ENCODE measurements around the gene SLC5A11.

The SLC5A11 gene

DNA sequence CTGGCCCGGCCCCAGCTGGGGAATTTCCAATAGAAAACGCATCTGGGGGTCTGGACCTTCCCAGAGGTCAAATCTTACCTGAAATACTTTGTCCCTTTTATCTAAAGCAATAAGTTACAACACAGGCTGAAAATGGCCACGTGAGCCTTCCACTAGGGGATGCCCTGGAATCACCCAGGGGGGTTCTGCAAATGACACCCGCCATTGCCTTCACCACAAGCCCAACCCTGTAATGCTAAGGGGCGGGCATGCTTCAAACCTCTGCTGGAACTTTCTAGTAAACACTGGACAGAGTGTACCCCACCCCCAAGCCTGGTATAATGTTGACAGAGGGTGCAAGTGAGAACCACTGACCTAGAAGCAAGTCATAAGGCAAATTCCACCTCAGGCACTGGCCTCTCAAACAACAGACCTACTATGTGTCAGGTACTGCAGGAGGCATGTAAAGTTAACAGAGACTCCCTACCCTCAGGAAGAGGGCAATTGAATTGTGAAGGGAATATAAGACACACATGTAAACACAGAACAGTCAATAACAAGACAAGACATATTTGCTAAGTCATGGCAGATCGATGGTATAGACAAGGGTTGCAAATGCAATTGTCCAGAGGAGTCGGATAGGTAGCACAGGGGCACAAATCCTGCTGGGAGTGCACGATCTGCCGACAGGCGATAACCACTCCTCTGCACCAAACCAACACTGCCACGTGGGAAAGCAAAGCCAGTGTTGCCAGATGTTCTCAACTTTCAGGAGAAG, 110.4 kb downstream of the SLC5A11 start:
- Histone ChIP-seq H3K27ac (no peak overlapping the region; a peak in 1 of 22 replicates), H3K27me3 (no peaks in the 10 kb centered on the region), H3K9me3 (replicated peaks in 1 of 11) (no peaks in the 10 kb centered on the region), H3K4me2 (no peak overlapping the region), H4K20me1 (peaks cover 0 to 25% (median 5%) of the 10 kb centered on the region in 11 experiments; a peak in 7 of 22 replicates), H3K36me3 (peaks cover 97 to 100% (median 100%) of the 10 kb centered on the region in 11 experiments), H3K4me3 (no peak overlapping the region), H3K4me1 (peaks cover 0 to 7% (median 0%) of the 10 kb centered on the region in 10 experiments; a peak in 1 of 20 replicates), H3K9ac (no peak overlapping the region)
- TF ChIP-seq Cebpa-rat (IDR thresholded peaks at IDR 0.05), result no peak

DNA sequence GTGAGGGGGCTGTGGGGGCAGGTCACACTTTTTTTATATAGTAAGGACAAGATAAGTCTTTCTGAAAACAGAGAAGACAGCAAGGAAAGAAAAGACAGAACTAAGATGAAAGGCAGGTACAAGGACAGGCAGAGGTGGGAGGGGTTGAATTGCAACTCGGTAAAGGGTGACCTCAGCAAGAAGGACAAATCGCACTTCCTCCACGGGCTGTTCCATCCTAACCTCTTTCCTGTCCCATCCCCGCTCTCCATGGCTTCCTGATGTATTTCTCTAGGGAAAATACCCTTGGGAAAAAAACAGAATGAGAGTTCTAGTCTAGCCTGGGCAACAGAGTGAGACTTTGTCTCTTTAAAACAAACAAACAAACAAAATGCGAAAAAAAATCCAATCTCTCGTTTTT, 112.1 kb downstream of the SLC5A11 start:
- Histone ChIP-seq H3K9me3 (replicated peaks in 1 of 11) (peaks cover 2 to 5% (median 3%) of the 10 kb centered on the region in 11 experiments; a peak in 20 of 22 replicates), H3K36me3 (peaks cover 98 to 100% (median 100%) of the 10 kb centered on the region in 11 experiments), H3K9ac (no peak overlapping the region), H3K4me1 (peaks cover 0 to 7% (median 0%) of the 10 kb centered on the region in 10 experiments; a peak in 1 of 20 replicates), H3K27ac (no peak overlapping the region), H3K27me3 (no peaks in the 10 kb centered on the region), H3K4me3 (no peak overlapping the region), H4K20me1 (peaks cover 0 to 20% (median 4%) of the 10 kb centered on the region in 11 experiments; a peak in 7 of 22 replicates), H3K4me2 (no peak overlapping the region)
- no peak for TF ChIP-seq Cebpa-rat (IDR thresholded peaks at IDR 0.05)
